PC-9 (cell line): Measurements from ENCODE around the gene GLMN. TPM values are rescaled to one million over a fixed set of nuclear protein-coding genes. Genes with fewer than 3 reads are reported as not detected.

Source experiments
- BruUV-seq: library from RNA; stranded (reverse); fragments of 400-500 nt; replicated peaks from 2 replicates; lab custom pipeline; 2021; lab: Mats Ljungman, UMichigan
- CTCF ChIA-PET: fragments of 300-600 bp; sonication (Branson Sonifier 250); formaldehyde crosslinking; loops from one replicate; lab custom pipeline; 2022; ENCODE audit warnings: antibody characterized with exemption; lab: Charles Lee
- POLR2A ChIA-PET: fragments of 300-600 bp; sonication (Branson Sonifier 250); formaldehyde crosslinking; loops from one replicate; lab custom pipeline; 2022; ENCODE audit warnings: antibody characterized with exemption; ENCODE audit not compliant: unreplicated experiment; lab: Charles Lee
- DNase-seq, 2 experiments: peaks; one replicate each; pipeline versions ENCODE4 v3.0.0 to v3.0.0-alpha.2; 2015 to 2022; ENCODE audit warnings: mixed read lengths in 1 of 2
- H2AFZ ChIP-seq: fragments of 200-600 bp; sonication (generic); 2 replicates; pipeline ENCODE4 v1.8.1; 2017; ENCODE audit warnings: antibody characterized with exemption
- H3F3A ChIP-seq: fragments of 200-600 bp; sonication (generic); 2 replicates; pipeline ENCODE4 v1.8.1; 2017; ENCODE audit warnings: antibody characterized with exemption, mild to moderate bottlenecking, low read depth; ENCODE audit not compliant: insufficient read depth
- H3K27ac ChIP-seq: fragments of 200-600 bp; sonication (generic); 2 replicates; pipeline ENCODE4 v1.6.1; 2016; ENCODE audit warnings: mixed run types
- H3K27me3 ChIP-seq: fragments of 200-600 bp; sonication (generic); 2 replicates; pipeline ENCODE4 v1.6.1; 2016; ENCODE audit warnings: low read depth, mixed run types; ENCODE audit not compliant: insufficient read depth
- H3K36me3 ChIP-seq: fragments of 200-600 bp; sonication (generic); 2 replicates; pipeline ENCODE4 v1.6.1; 2016; ENCODE audit warnings: low read depth, mixed run types
- H3K4me1 ChIP-seq: fragments of 200-600 bp; sonication (generic); replicated peaks from 2 replicates; pipeline ENCODE4 v1.6.1; 2016; ENCODE audit warnings: mixed run types; ENCODE audit not compliant: insufficient read depth
- H3K4me2 ChIP-seq: fragments of 200-600 bp; sonication (generic); 2 replicates; pipeline ENCODE4 v1.6.1; 2017; ENCODE audit warnings: mixed run types
- H3K4me3 ChIP-seq: fragments of 200-600 bp; sonication (generic); 2 replicates; pipeline ENCODE4 v1.6.1; 2016; ENCODE audit warnings: mixed run types
- H3K79me2 ChIP-seq: fragments of 200-600 bp; sonication (generic); 2 replicates; pipeline ENCODE4 v1.6.1; 2017; ENCODE audit warnings: low read depth, mixed run types
- H3K9me2 ChIP-seq: fragments of 200-600 bp; sonication (generic); 2 replicates; pipeline ENCODE4 v1.8.1; 2017; ENCODE audit warnings: mild to moderate bottlenecking; ENCODE audit not compliant: insufficient read depth
- H3K9me3 ChIP-seq: fragments of 200-600 bp; sonication (generic); 2 replicates; pipeline ENCODE4 v1.8.1; 2016; ENCODE audit warnings: low read depth; ENCODE audit not compliant: insufficient read depth
- H4K20me1 ChIP-seq: fragments of 200-600 bp; sonication (generic); 2 replicates; pipeline ENCODE4 v1.8.1; 2017; ENCODE audit not compliant: insufficient read depth
- EZH2 ChIP-seq: fragments of 200-600 bp; sonication (generic); IDR thresholded peaks from 2 replicates; pipeline ENCODE4 v1.8.0; 2017; ENCODE audit warnings: antibody characterized with exemption, low read depth
- intact Hi-C: fragments of 100-400 bp; cut with micrococcal nuclease; formaldehyde crosslinking; loops from one replicate; pipeline ENCODE4 v1.10.0; 2022; ENCODE audit not compliant: unreplicated experiment
- total RNA-seq: library from RNA; stranded (reverse); gene quantifications from 2 replicates; pipeline ENCODE4 v1.2.3, GENCODE V29; 2021
- TF ChIP-seq, protein P1 (sequence below): fragments of 200-600 bp; sonication (generic); conservative IDR thresholded peaks from 2 replicates; pipeline ENCODE4 v1.6.1; 2017; ENCODE audit warnings: mixed run types, antibody characterized with exemption, mild to moderate bottlenecking, moderate library complexity

The GLMN gene
- total RNA-seq, 1 experiment from 2014 or later = 7.4 TPM

DNA sequence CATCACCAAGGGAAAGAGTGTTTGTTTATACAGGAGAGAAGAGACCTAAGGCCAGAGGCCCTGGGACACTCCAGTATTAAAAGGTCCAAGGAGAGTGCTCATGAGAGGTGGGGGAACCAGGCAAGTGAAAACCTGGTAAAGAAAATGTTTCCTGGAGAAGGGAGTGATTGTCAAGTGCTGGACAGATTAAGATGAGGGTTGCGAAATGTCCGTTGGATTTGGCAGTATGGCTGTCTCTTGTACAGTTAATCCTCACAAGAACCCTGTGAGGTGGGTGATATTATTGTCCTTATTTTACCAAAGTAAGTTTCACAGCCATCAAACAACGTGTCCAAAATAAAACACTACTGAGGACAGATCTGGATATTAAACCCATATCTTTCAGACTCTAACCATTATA lies 44.3 kb upstream of the GLMN start:
- ChIA-PET POLR2A (no interaction called here), CTCF (no interaction called here)
- no peak overlapping the region for H3K4me3 ChIP-seq
- no peak overlapping the region for H3K27ac ChIP-seq
- H3K9me3 ChIP-seq = no peaks in the 10 kb centered on the region
- no peaks in the 10 kb centered on the region for H3K27me3 ChIP-seq
- DNase-seq = no peak
- no peaks in the 10 kb centered on the region for H3F3A ChIP-seq
- peaks cover 20% of the 10 kb centered on the region for H3K36me3 ChIP-seq
- no TSS peak for BruUV-seq
- no peak overlapping the region for H2AFZ ChIP-seq
- H4K20me1 ChIP-seq = no peaks in the 10 kb centered on the region
- H3K4me1 ChIP-seq = no peaks in the 10 kb centered on the region
- no peaks in the 10 kb centered on the region for H3K79me2 ChIP-seq
- intact Hi-C loops = no loop called here
- no peak for TF ChIP-seq EZH2
- TF ChIP-seq, protein P1, sequence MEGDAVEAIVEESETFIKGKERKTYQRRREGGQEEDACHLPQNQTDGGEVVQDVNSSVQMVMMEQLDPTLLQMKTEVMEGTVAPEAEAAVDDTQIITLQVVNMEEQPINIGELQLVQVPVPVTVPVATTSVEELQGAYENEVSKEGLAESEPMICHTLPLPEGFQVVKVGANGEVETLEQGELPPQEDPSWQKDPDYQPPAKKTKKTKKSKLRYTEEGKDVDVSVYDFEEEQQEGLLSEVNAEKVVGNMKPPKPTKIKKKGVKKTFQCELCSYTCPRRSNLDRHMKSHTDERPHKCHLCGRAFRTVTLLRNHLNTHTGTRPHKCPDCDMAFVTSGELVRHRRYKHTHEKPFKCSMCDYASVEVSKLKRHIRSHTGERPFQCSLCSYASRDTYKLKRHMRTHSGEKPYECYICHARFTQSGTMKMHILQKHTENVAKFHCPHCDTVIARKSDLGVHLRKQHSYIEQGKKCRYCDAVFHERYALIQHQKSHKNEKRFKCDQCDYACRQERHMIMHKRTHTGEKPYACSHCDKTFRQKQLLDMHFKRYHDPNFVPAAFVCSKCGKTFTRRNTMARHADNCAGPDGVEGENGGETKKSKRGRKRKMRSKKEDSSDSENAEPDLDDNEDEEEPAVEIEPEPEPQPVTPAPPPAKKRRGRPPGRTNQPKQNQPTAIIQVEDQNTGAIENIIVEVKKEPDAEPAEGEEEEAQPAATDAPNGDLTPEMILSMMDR = no peak
- H3K4me2 ChIP-seq = no peak overlapping the region
- H3K9me2 ChIP-seq = no peaks in the 10 kb centered on the region

DNA sequence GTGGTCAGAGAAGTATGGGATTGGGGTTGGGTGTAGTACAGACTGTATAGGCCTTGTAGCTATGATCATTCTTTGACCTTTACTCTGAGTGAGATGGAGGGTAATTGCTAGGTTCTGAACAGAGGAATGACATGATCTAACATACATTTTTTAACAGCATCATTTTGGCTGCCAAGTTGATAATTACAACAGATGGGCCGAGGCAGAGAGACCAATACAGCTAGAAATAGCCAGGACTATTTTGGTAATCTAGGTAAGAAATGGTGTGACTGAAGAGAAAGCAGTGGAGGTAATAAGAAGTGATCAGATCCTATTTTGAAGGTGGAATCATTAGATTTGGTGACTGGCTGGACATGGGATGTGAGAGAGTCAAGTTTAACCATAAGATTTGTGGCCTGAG lies 43.6 kb upstream of the GLMN start:
- Histone ChIP-seq H3K27me3 (no peaks in the 10 kb centered on the region), H3K9me2 (no peaks in the 10 kb centered on the region), H3K36me3 (peaks cover 22% of the 10 kb centered on the region), H3K4me3 (no peak overlapping the region), H3K79me2 (no peaks in the 10 kb centered on the region), H4K20me1 (no peaks in the 10 kb centered on the region), H3K4me2 (no peak overlapping the region), H2AFZ (no peak overlapping the region), H3K27ac (no peak overlapping the region), H3F3A (no peaks in the 10 kb centered on the region), H3K4me1 (no peaks in the 10 kb centered on the region), H3K9me3 (no peaks in the 10 kb centered on the region)
- ChIA-PET CTCF (no interaction called here), POLR2A (no interaction called here)
- no peak for DNase-seq
- BruUV-seq = no TSS peak
- no peak for TF ChIP-seq EZH2
- TF ChIP-seq, protein P1 = no peak
- intact Hi-C loops = no loop called here

DNA sequence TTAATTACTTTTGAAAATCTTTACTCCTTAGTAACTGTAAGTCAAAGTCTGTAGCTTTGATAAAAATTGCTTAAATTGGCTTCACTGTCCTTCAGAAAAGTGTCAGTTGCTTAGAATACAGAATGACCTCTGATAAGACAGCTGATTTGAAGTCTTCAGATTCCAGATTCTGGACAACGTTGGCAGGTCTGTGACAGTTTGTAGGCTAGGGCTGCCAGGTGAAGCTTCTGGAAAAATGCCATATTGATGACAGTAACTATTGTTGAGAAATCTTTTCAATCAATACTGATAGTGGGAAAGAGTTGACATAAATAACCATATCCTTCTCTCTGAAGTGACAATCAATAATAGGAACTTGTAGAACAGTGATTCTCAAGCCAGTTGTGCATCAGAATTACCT lies 41.4 kb upstream of the GLMN start:
- H3K9me2 ChIP-seq = no peaks in the 10 kb centered on the region
- H3K27ac ChIP-seq = no peak overlapping the region
- no peaks in the 10 kb centered on the region for H3K79me2 ChIP-seq
- POLR2A ChIA-PET = no interaction called here
- no peaks in the 10 kb centered on the region for H4K20me1 ChIP-seq
- no peak overlapping the region for H3K4me2 ChIP-seq
- peaks cover 22% of the 10 kb centered on the region for H3K36me3 ChIP-seq
- H3K27me3 ChIP-seq = no peaks in the 10 kb centered on the region
- TF ChIP-seq EZH2 = no peak
- TF ChIP-seq, protein P1 = no peak
- H3F3A ChIP-seq = no peaks in the 10 kb centered on the region
- no TSS peak for BruUV-seq
- H3K4me3 ChIP-seq = no peak overlapping the region
- DNase-seq = no peak
- H2AFZ ChIP-seq = no peak overlapping the region
- CTCF ChIA-PET = no interaction called here
- intact Hi-C loops = no loop called here
- no peaks in the 10 kb centered on the region for H3K4me1 ChIP-seq
- no peaks in the 10 kb centered on the region for H3K9me3 ChIP-seq
